WTC11 (cell line): Measurements from ENCODE around the gene EPHA1. TPM values are rescaled to one million over a fixed set of nuclear protein-coding genes. Genes with fewer than 3 reads are reported as not detected.

Experiments
- ATAC-seq: fragments of 200-7000 bp; cut with Tn5 transposase; 2 replicates; pipeline ENCODE4 v1.10.0; 2021; ENCODE audit warnings: mild to moderate bottlenecking, moderate library complexity
- CTCF ChIA-PET: fragments of 300-600 bp; sonication (Branson Sonifier 250); formaldehyde crosslinking; loops from one replicate; lab custom pipeline; 2021; ENCODE audit warnings: antibody characterized with exemption; lab: Charles Lee
- POLR2A ChIA-PET: fragments of 350-600 bp; sonication (Branson Sonifier 250); formaldehyde crosslinking; loops from one replicate; lab custom pipeline; 2021; ENCODE audit warnings: antibody characterized with exemption; lab: Charles Lee
- DNase-seq: peaks from one replicate; pipeline ENCODE4 v3.0.0; 2021; ENCODE audit warnings: low spot score
- H3K27ac Mint-ChIP-seq: 2 replicates; pipeline ENCODE4 v1.8.0; 2021; ENCODE audit warnings: mixed read lengths
- H3K27me3 Mint-ChIP-seq: 2 replicates; pipeline ENCODE4 v1.8.0; 2021; ENCODE audit warnings: low read depth, mild to moderate bottlenecking, moderate library complexity, mixed read lengths
- H3K36me3 Mint-ChIP-seq: 2 replicates; pipeline ENCODE4 v1.8.0; 2021; ENCODE audit warnings: mixed read lengths
- H3K4me1 Mint-ChIP-seq: 2 replicates; pipeline ENCODE4 v1.8.0; 2022; ENCODE audit warnings: mixed read lengths
- H3K4me3 Mint-ChIP-seq: 2 replicates; pipeline ENCODE4 v1.8.0; 2021; ENCODE audit warnings: mild to moderate bottlenecking, moderate library complexity, mixed read lengths
- H3K9me3 Mint-ChIP-seq: 2 replicates; pipeline ENCODE4 v1.8.0; 2021; ENCODE audit warnings: mixed read lengths
- CDX4 ChIP-seq: fragments of 250-450 bp; sonication (Bioruptor Pico); IDR thresholded peaks from 2 replicates; pipeline ENCODE4 v1.9.0; 2021; ENCODE audit warnings: moderate library complexity, mild to moderate bottlenecking, inconsistent platforms, borderline replicate concordance
- ESRRA ChIP-seq: sonication (generic); formaldehyde crosslinking; IDR thresholded peaks from 2 replicates; pipeline ENCODE4 v1.8.1; 2022; ENCODE audit warnings: mild to moderate bottlenecking, missing genetic modification reagents, borderline replicate concordance
- HMGA2 ChIP-seq: fragments of 250-450 bp; sonication (Bioruptor Pico); IDR thresholded peaks from 2 replicates; pipeline ENCODE4 v1.4.0; 2021; ENCODE audit warnings: mild to moderate bottlenecking, moderate library complexity
- NFYB ChIP-seq: sonication (generic); formaldehyde crosslinking; conservative IDR thresholded peaks from 2 replicates; pipeline ENCODE4 v1.8.0; 2022; ENCODE audit warnings: low read depth, missing genetic modification reagents
- RELA ChIP-seq: sonication (generic); formaldehyde crosslinking; IDR thresholded peaks from 2 replicates; pipeline ENCODE4 v1.8.1; 2022; ENCODE audit warnings: missing genetic modification reagents, mild to moderate bottlenecking, borderline replicate concordance
- RORB ChIP-seq: fragments of 250-450 bp; sonication (Bioruptor Pico); IDR thresholded peaks from 2 replicates; pipeline ENCODE4 v1.9.0; 2021; ENCODE audit warnings: mild to moderate bottlenecking
- SP1 ChIP-seq: sonication (generic); formaldehyde crosslinking; conservative IDR thresholded peaks from 2 replicates; pipeline ENCODE4 v1.8.1; 2022; ENCODE audit warnings: missing genetic modification reagents
- STAT6 ChIP-seq: sonication (generic); formaldehyde crosslinking; conservative IDR thresholded peaks from 2 replicates; pipeline ENCODE4 v1.8.1; 2023; ENCODE audit warnings: mild to moderate bottlenecking, low read depth, missing genetic modification reagents, moderate library complexity
- TEAD1 ChIP-seq: sonication (generic); formaldehyde crosslinking; IDR thresholded peaks from 2 replicates; pipeline ENCODE4 v1.8.0; 2022; ENCODE audit warnings: mild to moderate bottlenecking, missing genetic modification reagents
- TP53 ChIP-seq: sonication (generic); formaldehyde crosslinking; IDR thresholded peaks from 2 replicates; pipeline ENCODE4 v1.8.1; 2023; ENCODE audit warnings: mild to moderate bottlenecking, missing genetic modification reagents
- ZNF121 ChIP-seq: sonication (generic); formaldehyde crosslinking; IDR thresholded peaks from 2 replicates; pipeline ENCODE4 v1.8.0; 2023; ENCODE audit warnings: missing genetic modification reagents
- ZNF317 ChIP-seq: sonication (generic); formaldehyde crosslinking; IDR thresholded peaks from 2 replicates; pipeline ENCODE4 v1.8.1; 2023; ENCODE audit warnings: low read depth, mild to moderate bottlenecking, moderate library complexity, missing genetic modification reagents, borderline replicate concordance
- ZNF416 ChIP-seq: fragments of 250-450 bp; sonication (Bioruptor Pico); IDR thresholded peaks from 2 replicates; pipeline ENCODE4 v1.9.0; 2021; ENCODE audit warnings: mild to moderate bottlenecking, inconsistent platforms
- ZNF532 ChIP-seq: fragments of 250-450 bp; sonication (Bioruptor Pico); IDR thresholded peaks from 2 replicates; pipeline ENCODE4 v1.9.0; 2021; ENCODE audit warnings: mild to moderate bottlenecking, borderline replicate concordance
- total RNA-seq: library from RNA; stranded (reverse); gene quantifications from 3 replicates; pipeline ENCODE4 v1.2.3, GENCODE V29; 2021
- TF ChIP-seq, protein P1 (sequence below): sonication (generic); formaldehyde crosslinking; IDR thresholded peaks from 2 replicates; pipeline ENCODE4 v1.8.1; 2022; ENCODE audit warnings: low read depth, missing genetic modification reagents, borderline replicate concordance
- TF ChIP-seq, protein P2 (sequence below): sonication (generic); formaldehyde crosslinking; IDR thresholded peaks from 2 replicates; pipeline ENCODE4 v1.8.0; 2023; ENCODE audit warnings: missing genetic modification reagents
- TF ChIP-seq, protein P3 (sequence below): sonication (generic); formaldehyde crosslinking; IDR thresholded peaks from 2 replicates; pipeline ENCODE4 v1.8.0; 2022; ENCODE audit warnings: mild to moderate bottlenecking, missing genetic modification reagents
- TF ChIP-seq, protein P4 (sequence below): sonication (generic); formaldehyde crosslinking; IDR thresholded peaks from 2 replicates; pipeline ENCODE4 v1.8.1; 2023; ENCODE audit warnings: mild to moderate bottlenecking, missing genetic modification reagents

EPHA1 gene
- total RNA-seq, 1 experiment from 2014 or later = 203 TPM

GRCh38 chr7:143431109-143431508, 22.5 kb upstream of the EPHA1 start:
- ChIA-PET POLR2A (no interaction called here), CTCF (interaction anchor here (1.2 to 1.4 kb wide), 2 partner anchors 14 to 63 kb away, joined by 3 to 4 read pairs; no protein-coding TSS in a partner anchor)
- DNase-seq (no peak), ATAC-seq (no peak)
- H3K9me3 Mint-ChIP-seq = no peaks in the 10 kb centered on the region
- no peak overlapping the region for H3K27ac Mint-ChIP-seq
- no peaks in the 10 kb centered on the region for H3K27me3 Mint-ChIP-seq
- no peak overlapping the region for H3K4me3 Mint-ChIP-seq
- peaks cover 5% of the 10 kb centered on the region for H3K4me1 Mint-ChIP-seq
- TF ChIP-seq SP1 (CRISPR knock-in tag) = no peak
- TF ChIP-seq TEAD1 (CRISPR knock-in tag) = no peak
- no peak for TF ChIP-seq CDX4
- no peak for TF ChIP-seq RELA (CRISPR knock-in tag)
- TF ChIP-seq, protein P1, sequence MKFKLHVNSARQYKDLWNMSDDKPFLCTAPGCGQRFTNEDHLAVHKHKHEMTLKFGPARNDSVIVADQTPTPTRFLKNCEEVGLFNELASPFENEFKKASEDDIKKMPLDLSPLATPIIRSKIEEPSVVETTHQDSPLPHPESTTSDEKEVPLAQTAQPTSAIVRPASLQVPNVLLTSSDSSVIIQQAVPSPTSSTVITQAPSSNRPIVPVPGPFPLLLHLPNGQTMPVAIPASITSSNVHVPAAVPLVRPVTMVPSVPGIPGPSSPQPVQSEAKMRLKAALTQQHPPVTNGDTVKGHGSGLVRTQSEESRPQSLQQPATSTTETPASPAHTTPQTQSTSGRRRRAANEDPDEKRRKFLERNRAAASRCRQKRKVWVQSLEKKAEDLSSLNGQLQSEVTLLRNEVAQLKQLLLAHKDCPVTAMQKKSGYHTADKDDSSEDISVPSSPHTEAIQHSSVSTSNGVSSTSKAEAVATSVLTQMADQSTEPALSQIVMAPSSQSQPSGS = no peak
- no peak for TF ChIP-seq ZNF317 (CRISPR knock-in tag)
- TF ChIP-seq ESRRA (CRISPR knock-in tag) = no peak
- TF ChIP-seq ZNF121 = no peak
- no peak for TF ChIP-seq STAT6
- TF ChIP-seq, protein P2, sequence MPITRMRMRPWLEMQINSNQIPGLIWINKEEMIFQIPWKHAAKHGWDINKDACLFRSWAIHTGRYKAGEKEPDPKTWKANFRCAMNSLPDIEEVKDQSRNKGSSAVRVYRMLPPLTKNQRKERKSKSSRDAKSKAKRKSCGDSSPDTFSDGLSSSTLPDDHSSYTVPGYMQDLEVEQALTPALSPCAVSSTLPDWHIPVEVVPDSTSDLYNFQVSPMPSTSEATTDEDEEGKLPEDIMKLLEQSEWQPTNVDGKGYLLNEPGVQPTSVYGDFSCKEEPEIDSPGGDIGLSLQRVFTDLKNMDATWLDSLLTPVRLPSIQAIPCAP (CRISPR knock-in tag) = no peak
- TF ChIP-seq, protein P3, sequence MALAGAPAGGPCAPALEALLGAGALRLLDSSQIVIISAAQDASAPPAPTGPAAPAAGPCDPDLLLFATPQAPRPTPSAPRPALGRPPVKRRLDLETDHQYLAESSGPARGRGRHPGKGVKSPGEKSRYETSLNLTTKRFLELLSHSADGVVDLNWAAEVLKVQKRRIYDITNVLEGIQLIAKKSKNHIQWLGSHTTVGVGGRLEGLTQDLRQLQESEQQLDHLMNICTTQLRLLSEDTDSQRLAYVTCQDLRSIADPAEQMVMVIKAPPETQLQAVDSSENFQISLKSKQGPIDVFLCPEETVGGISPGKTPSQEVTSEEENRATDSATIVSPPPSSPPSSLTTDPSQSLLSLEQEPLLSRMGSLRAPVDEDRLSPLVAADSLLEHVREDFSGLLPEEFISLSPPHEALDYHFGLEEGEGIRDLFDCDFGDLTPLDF = no peak
- TF ChIP-seq HMGA2 (CRISPR knock-in tag) = no peak
- TF ChIP-seq ZNF532 (CRISPR knock-in tag) = no peak
- no peak for TF ChIP-seq TP53 (CRISPR knock-in tag)
- TF ChIP-seq, protein P4, sequence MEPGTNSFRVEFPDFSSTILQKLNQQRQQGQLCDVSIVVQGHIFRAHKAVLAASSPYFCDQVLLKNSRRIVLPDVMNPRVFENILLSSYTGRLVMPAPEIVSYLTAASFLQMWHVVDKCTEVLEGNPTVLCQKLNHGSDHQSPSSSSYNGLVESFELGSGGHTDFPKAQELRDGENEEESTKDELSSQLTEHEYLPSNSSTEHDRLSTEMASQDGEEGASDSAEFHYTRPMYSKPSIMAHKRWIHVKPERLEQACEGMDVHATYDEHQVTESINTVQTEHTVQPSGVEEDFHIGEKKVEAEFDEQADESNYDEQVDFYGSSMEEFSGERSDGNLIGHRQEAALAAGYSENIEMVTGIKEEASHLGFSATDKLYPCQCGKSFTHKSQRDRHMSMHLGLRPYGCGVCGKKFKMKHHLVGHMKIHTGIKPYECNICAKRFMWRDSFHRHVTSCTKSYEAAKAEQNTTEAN (CRISPR knock-in tag) = no peak
- TF ChIP-seq ZNF416 (CRISPR knock-in tag) = no peak
- no peak for TF ChIP-seq RORB (CRISPR knock-in tag)
- TF ChIP-seq NFYB (CRISPR knock-in tag) = no peak
- no peaks in the 10 kb centered on the region; the same call in 1 of the 2 replicates for H3K36me3 Mint-ChIP-seq
